HepG2 (cell line): Measurements from ENCODE around the gene POLN. TPM values are rescaled to one million over a fixed set of nuclear protein-coding genes. Genes with fewer than 3 reads are reported as not detected.

Experiments
- ATAC-seq: fragments of 200-7000 bp; cut with Tn5 transposase; 3 replicates; pipeline ENCODE4 v1.9.1; 2020; ENCODE audit warnings: mild to moderate bottlenecking, moderate library complexity
- BruUV-seq: library from RNA; stranded (reverse); fragments of 400-500 nt; replicated peaks from 2 replicates; lab custom pipeline; 2021; lab: Mats Ljungman, UMichigan
- CTCF ChIA-PET: fragments of 300-600 bp; formaldehyde crosslinking; extraction: SDS; loops from one replicate; lab custom pipeline; 2021; ENCODE audit warnings: low total read pairs, inconsistent platforms, low intra/inter-chr PET ratio; lab: Yijun Ruan, JAX
- POLR2A ChIA-PET: fragments of 350-600 bp; sonication (Branson Sonifier 250); formaldehyde crosslinking; loops from one replicate; lab custom pipeline; 2020; ENCODE audit warnings: antibody characterized with exemption, inconsistent platforms; lab: Yijun Ruan, JAX
- DNase-seq: peaks from one replicate; pipeline ENCODE4 v3.0.0-alpha.2; 2015; ENCODE audit warnings: low spot score
- FAIRE-seq: peaks from 3 replicates; lab custom pipeline; 2011; peaks lifted over from hg19 to GRCh38; lab: Jason Lieb, UNC
- H2AFZ ChIP-seq: one replicate; pipeline ENCODE4 v1.6.1; 2011; ENCODE audit warnings: low read length, inconsistent platforms
- H3K27ac ChIP-seq: fragments of 300-600 bp; 3 replicates; pipeline ENCODE4 v1.8.0; 2011; ENCODE audit warnings: mixed run types, mild to moderate bottlenecking, mixed read lengths, low read length, inconsistent platforms; ENCODE audit not compliant: insufficient read depth; ENCODE audit errors: extremely low read length
- H3K27me3 ChIP-seq, 2 experiments: fragments of 200-600 bp in 1 of 2; 2 replicates in 1 of 2; 3 replicates in 1 of 2; pipeline versions ENCODE4 v1.6.0 to v1.8.0; 2011; ENCODE audit warnings: low read length in 2 of 2, mild to moderate bottlenecking in 2 of 2, moderate library complexity in 2 of 2, inconsistent platforms in 1 of 2; ENCODE audit not compliant: insufficient read depth in 2 of 2, control insufficient read depth in 1 of 2
- H3K36me3 ChIP-seq, 2 experiments: fragments of 200-600 bp in 1 of 2; replicated peaks in 1 of 2; 2 replicates in 1 of 2; 3 replicates in 1 of 2; pipeline versions ENCODE4 v1.5.1 to v1.8.0; 2011; ENCODE audit warnings: low read length in 2 of 2, inconsistent platforms in 1 of 2; ENCODE audit not compliant: insufficient read depth in 2 of 2, control insufficient read depth in 1 of 2
- H3K4me1 ChIP-seq: 2 replicates; pipeline ENCODE4 v1.5.1; 2012; ENCODE audit warnings: low read length, inconsistent platforms; ENCODE audit not compliant: insufficient read depth
- H3K4me2 ChIP-seq: 2 replicates; pipeline ENCODE4 v1.6.0; 2011; ENCODE audit warnings: low read depth, low read length, inconsistent platforms
- H3K4me3 ChIP-seq, 3 experiments: fragments of 200-600 bp in 1 of 3; sonication (generic), shearing (Covaris generic) in 1 of 3; replicated peaks in 1 of 3; 2 replicates each; pipeline ENCODE4 v1.5.1; 2011 to 2016; ENCODE audit warnings: low read length in 3 of 3, inconsistent platforms in 2 of 3, low read depth in 2 of 3, mild to moderate bottlenecking in 2 of 3, control low read depth in 1 of 3, mixed read lengths in 1 of 3; ENCODE audit not compliant: insufficient read depth in 1 of 3
- H3K79me2 ChIP-seq: one replicate; pipeline ENCODE4 v1.6.1; 2011; ENCODE audit warnings: low read length, inconsistent platforms; ENCODE audit not compliant: insufficient read depth
- H3K9ac ChIP-seq: 2 replicates; pipeline ENCODE4 v1.6.0; 2011; ENCODE audit warnings: mild to moderate bottlenecking, low read depth, low read length, inconsistent platforms; ENCODE audit not compliant: insufficient read depth
- H3K9me3 ChIP-seq: 2 replicates; pipeline ENCODE4 v1.5.1; 2012; ENCODE audit warnings: mild to moderate bottlenecking, low read length
- H4K20me1 ChIP-seq: 2 replicates; pipeline ENCODE4 v1.6.0; 2011; ENCODE audit warnings: inconsistent platforms, mild to moderate bottlenecking, low read length, moderate library complexity; ENCODE audit not compliant: insufficient read depth
- AGO2 ChIP-seq: fragments of 200-400 bp; formaldehyde crosslinking; optimal IDR thresholded peaks from 2 replicates; pipeline ENCODE3; 2017; ENCODE audit warnings: mild to moderate bottlenecking, low read depth, low read length, moderate library complexity
- HNRNPLL ChIP-seq: fragments of 200-400 bp; formaldehyde crosslinking; IDR thresholded peaks from 2 replicates; pipeline ENCODE4 v1.6.1; 2017; ENCODE audit warnings: mild to moderate bottlenecking, low read depth, low read length; ENCODE audit not compliant: poor library complexity, severe bottlenecking
- IRF2 ChIP-seq: IDR thresholded peaks from 2 replicates; pipeline ENCODE4 v1.6.1; 2018; ENCODE audit warnings: missing genetic modification reagents, missing compliant biosample characterization
- NFATC3 ChIP-seq: sonication (generic); formaldehyde crosslinking; IDR thresholded peaks from 2 replicates; pipeline ENCODE4 v1.5.1; 2020; ENCODE audit warnings: mild to moderate bottlenecking, missing genetic modification reagents
- NFRKB ChIP-seq: fragments of 450-650 bp; IDR thresholded peaks from 2 replicates; pipeline ENCODE4 v1.6.1; 2017
- RBFOX2 ChIP-seq: fragments of 200-400 bp; formaldehyde crosslinking; IDR thresholded peaks from 2 replicates; pipeline ENCODE4 v1.6.1; 2017; ENCODE audit warnings: low read depth, mild to moderate bottlenecking, low read length
- ZFP37 ChIP-seq: sonication (generic); formaldehyde crosslinking; IDR thresholded peaks from 2 replicates; pipeline ENCODE4 v1.4.0; 2020; ENCODE audit warnings: missing genetic modification reagents, borderline replicate concordance
- ZFP62 ChIP-seq: sonication (generic); formaldehyde crosslinking; IDR thresholded peaks from 2 replicates; pipeline ENCODE4 v1.4.0; 2020; ENCODE audit warnings: missing genetic modification reagents
- ZFX ChIP-seq: sonication (generic); formaldehyde crosslinking; IDR thresholded peaks from 2 replicates; pipeline ENCODE4 v1.4.0; 2020; ENCODE audit warnings: mild to moderate bottlenecking, low read depth, missing genetic modification reagents, moderate library complexity
- ZNF383 ChIP-seq: sonication (generic); formaldehyde crosslinking; IDR thresholded peaks from 2 replicates; pipeline ENCODE4 v1.4.0; 2020; ENCODE audit warnings: missing genetic modification reagents, mild to moderate bottlenecking, borderline replicate concordance
- ZNF605 ChIP-seq: sonication (generic); formaldehyde crosslinking; IDR thresholded peaks from 2 replicates; pipeline ENCODE4 v1.8.0; 2022; ENCODE audit warnings: mild to moderate bottlenecking, missing genetic modification reagents
- ZSCAN9 ChIP-seq: IDR thresholded peaks from 2 replicates; pipeline ENCODE4 v1.6.1; 2016; ENCODE audit warnings: borderline replicate concordance
- WGBS: methylation state at CpG from one replicate; pipeline ENCODE4 v1.1.6; 2017; ENCODE audit warnings: low lambda C conversion rate; 5-methylcytosine and 5-hydroxymethylcytosine counted together
- in situ Hi-C: cut with HindIII; loops from 2 replicates; pipeline ENCODE4 v1.10.0; 2017; ENCODE audit warnings: low pct_unique_long_range_greater_than_20kb; ENCODE audit not compliant: extremely low pct_ligation_motif_present
- intact Hi-C: fragments of 100-400 bp; cut with micrococcal nuclease; formaldehyde crosslinking; loops from one replicate; pipeline ENCODE4 v1.10.0; 2022; ENCODE audit not compliant: unreplicated experiment
- polyA plus RNA-seq, 8 experiments: library from polyadenylated mRNA; depleted of rRNA in 3 of 8; stranded (reverse) in 7 of 8; unstranded in 1 of 8; fragments of >200 nt; fragmentation: Illumina TruSeq in 4 of 8; extraction: Trizol in 4 of 8; gene quantifications; 2 replicates each; pipeline versions ENCODE4 v1.2.1 to v1.2.3, GENCODE V29; 2011 to 2016; ENCODE audit warnings: low read depth in 4 of 8, missing spikeins in 1 of 8, mixed read lengths in 1 of 8; ENCODE audit not compliant: insufficient read depth in 1 of 8
- total RNA-seq, 5 experiments: library from RNA; depleted of rRNA; stranded (reverse); fragments of >200 nt; fragmentation: Illumina TruSeq; extraction: Trizol; gene quantifications; 2 replicates each; pipeline ENCODE4 v1.2.3, GENCODE V29; 2016; ENCODE audit warnings: low read depth in 1 of 5
- TF ChIP-seq, protein P1 (sequence below): sonication (generic); formaldehyde crosslinking; IDR thresholded peaks from 2 replicates; pipeline ENCODE4 v1.4.0; 2020; ENCODE audit warnings: mild to moderate bottlenecking, low read depth, missing genetic modification reagents
- TF ChIP-seq, protein P2 (sequence below): sonication (generic); formaldehyde crosslinking; IDR thresholded peaks from 2 replicates; pipeline ENCODE4 v1.4.0; 2020; ENCODE audit warnings: missing genetic modification reagents

Gene POLN
- total and polyA plus RNA-seq, 2 of the 13 experiments (the other 11 are each of a cell fraction or from before 2014, with no cell fraction given): 0.93 to 1.5 TPM

DNA sequence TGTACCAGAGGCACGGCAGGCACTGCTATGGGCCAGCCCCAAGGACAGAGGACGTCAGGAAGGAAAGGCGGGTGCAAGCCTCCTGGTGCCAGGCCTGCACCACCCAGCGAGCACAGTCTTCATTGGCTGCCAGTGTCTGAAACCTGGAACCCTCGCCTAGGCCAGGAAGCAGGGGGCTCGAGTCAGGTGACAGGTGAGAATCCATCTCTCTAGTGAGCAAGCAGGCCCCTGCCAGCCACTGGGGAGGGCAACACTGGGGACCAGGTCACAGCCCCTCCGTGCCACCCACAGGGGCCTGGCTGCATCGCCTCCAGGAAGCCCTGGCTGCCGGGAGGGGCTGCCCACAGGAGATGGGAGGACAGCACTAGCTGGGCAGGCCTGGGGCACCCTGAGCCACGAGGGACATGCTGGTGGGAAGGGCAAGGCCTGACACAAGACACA, 6.9 kb upstream of the POLN start:
- Histone ChIP-seq H3K4me2 (no peak overlapping the region), H3K27me3 (no peaks in the 10 kb centered on the region), H4K20me1 (no peaks in the 10 kb centered on the region), H3K79me2 (no peaks in the 10 kb centered on the region), H3K27ac (no peak overlapping the region), H3K36me3 (peaks cover 0 to 6% of the 10 kb centered on the region in 2 experiments; a peak in 3 of 5 replicates), H2AFZ (no peak overlapping the region)
- in situ Hi-C loops (no loop called here), intact Hi-C loops (loop anchor here (10.0 kb wide), 1 partner anchor 216 kb away; the partner anchor contains the start of gene RNF4)
- ChIA-PET POLR2A (no interaction called here), CTCF (no interaction called here)
- no peak for ATAC-seq
- 87% methylated on average over 10 of the region's 10 CpGs for WGBS
- 0 out of 2 replicates have a peak, but pooled peaks have one; percentile 40 for TF ChIP-seq RBFOX2
- no peak for TF ChIP-seq HNRNPLL
- TF ChIP-seq, all 625 proteins: peak for 1
- DNase-seq (no peak), FAIRE-seq (no peak)
- H3K4me1 ChIP-seq: peaks cover 24% of the 10 kb centered on the region
- H3K4me3 ChIP-seq: no peak overlapping the region
- no TSS peak for BruUV-seq
- H3K9me3 ChIP-seq: no peaks in the 10 kb centered on the region
- H3K9ac ChIP-seq: no peak overlapping the region

DNA sequence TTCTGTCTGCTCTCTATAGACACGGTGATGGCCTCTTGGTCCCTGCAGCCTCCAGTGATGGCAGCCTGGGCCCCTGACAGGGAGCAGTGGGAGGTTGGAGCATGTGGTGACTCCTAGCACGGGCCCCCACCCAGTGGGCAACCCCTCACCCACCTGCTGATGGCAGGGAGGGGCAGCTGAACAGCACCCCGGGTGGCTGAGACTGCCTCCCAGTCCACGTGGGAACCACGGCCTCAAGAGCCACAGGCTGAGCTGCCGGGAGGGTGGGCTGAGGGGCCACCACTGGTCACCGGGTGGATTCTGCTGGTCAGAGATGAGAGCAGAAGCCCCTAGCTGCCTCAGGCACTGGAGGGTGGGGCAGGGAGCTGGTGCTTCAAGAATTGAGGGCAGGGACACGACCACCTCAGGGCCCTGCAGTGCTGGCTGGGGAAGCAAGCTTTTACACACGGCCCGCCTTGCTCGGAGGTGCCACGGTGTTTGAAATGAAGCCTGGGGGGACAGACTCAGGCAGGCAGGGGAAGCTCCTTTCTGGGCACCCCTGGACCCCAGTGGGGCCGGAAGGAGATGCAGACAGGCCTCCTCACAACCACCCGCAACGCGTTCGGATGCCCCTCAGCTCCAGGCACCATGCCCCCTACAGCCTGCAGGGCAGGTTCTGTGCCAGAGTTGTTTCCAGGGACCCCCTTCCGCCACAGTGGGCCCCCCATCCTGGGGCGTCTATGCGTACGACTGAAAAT, 6.3 kb upstream of the POLN start:
- no peak for DNase-seq
- no peak overlapping the region for H3K9ac ChIP-seq
- no peak; the same call in 1 of the 3 replicates for ATAC-seq
- 98% methylated on average over 5 of the region's 21 CpGs for WGBS
- no peak overlapping the region for H3K4me2 ChIP-seq
- ChIA-PET POLR2A (no interaction called here), CTCF (no interaction called here)
- no peaks in the 10 kb centered on the region for H3K27me3 ChIP-seq
- peaks cover 30% of the 10 kb centered on the region for H3K4me1 ChIP-seq
- in situ Hi-C loops (no loop called here), intact Hi-C loops (loop anchor here (10.0 kb wide), 1 partner anchor 217 kb away; the partner anchor contains the start of gene RNF4)
- H3K27ac ChIP-seq: no peak overlapping the region
- H4K20me1 ChIP-seq: no peaks in the 10 kb centered on the region
- BruUV-seq: no TSS peak
- peaks cover 0 to 4% of the 10 kb centered on the region in 2 experiments; a peak in 2 of 5 replicates for H3K36me3 ChIP-seq
- H3K79me2 ChIP-seq: no peaks in the 10 kb centered on the region
- no peaks in the 10 kb centered on the region for H3K9me3 ChIP-seq
- no peak overlapping the region for H3K4me3 ChIP-seq
- FAIRE-seq: no peak
- H2AFZ ChIP-seq: no peak overlapping the region
- TF ChIP-seq, protein P1, sequence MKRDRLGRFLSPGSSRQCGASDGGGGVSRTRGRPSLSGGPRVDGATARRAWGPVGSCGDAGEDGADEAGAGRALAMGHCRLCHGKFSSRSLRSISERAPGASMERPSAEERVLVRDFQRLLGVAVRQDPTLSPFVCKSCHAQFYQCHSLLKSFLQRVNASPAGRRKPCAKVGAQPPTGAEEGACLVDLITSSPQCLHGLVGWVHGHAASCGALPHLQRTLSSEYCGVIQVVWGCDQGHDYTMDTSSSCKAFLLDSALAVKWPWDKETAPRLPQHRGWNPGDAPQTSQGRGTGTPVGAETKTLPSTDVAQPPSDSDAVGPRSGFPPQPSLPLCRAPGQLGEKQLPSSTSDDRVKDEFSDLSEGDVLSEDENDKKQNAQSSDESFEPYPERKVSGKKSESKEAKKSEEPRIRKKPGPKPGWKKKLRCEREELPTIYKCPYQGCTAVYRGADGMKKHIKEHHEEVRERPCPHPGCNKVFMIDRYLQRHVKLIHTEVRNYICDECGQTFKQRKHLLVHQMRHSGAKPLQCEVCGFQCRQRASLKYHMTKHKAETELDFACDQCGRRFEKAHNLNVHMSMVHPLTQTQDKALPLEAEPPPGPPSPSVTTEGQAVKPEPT: no peak
- no peak for TF ChIP-seq IRF2
- no peak for TF ChIP-seq ZSCAN9 (CRISPR knock-in tag)
- TF ChIP-seq, protein P2, sequence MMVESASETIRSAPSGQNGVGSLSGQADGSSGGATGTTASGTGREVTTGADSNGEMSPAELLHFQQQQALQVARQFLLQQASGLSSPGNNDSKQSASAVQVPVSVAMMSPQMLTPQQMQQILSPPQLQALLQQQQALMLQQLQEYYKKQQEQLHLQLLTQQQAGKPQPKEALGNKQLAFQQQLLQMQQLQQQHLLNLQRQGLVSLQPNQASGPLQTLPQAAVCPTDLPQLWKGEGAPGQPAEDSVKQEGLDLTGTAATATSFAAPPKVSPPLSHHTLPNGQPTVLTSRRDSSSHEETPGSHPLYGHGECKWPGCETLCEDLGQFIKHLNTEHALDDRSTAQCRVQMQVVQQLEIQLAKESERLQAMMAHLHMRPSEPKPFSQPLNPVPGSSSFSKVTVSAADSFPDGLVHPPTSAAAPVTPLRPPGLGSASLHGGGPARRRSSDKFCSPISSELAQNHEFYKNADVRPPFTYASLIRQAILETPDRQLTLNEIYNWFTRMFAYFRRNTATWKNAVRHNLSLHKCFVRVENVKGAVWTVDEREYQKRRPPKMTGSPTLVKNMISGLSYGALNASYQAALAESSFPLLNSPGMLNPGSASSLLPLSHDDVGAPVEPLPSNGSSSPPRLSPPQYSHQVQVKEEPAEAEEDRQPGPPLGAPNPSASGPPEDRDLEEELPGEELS: no peak
- no peak for TF ChIP-seq ZFP37 (CRISPR knock-in tag)
- TF ChIP-seq ZFP62 (CRISPR knock-in tag): no peak
- TF ChIP-seq RBFOX2: 0 out of 2 replicates have a peak, but pooled peaks have one; percentile 42
- TF ChIP-seq AGO2: peak; percentile 61
- no peak for TF ChIP-seq NFRKB
- TF ChIP-seq NFATC3: no peak
- TF ChIP-seq ZFX (CRISPR knock-in tag): no peak; the same call in 1 of the 2 replicates
- no peak for TF ChIP-seq ZNF383
- TF ChIP-seq ZNF605 (CRISPR knock-in tag): no peak
